Dermis blood vessel endothelial cell (primary cell): Measurements from ENCODE around the gene RND2. TPM values are rescaled to one million over a fixed set of nuclear protein-coding genes. Genes with fewer than 3 reads are reported as not detected.
"Not testable (repeated sequence)": the region's sequence is repeated elsewhere in the genome, so short reads cannot be mapped to it uniquely, and the experiment has no call there.

ENCODE experiments used
- DNase-seq: peaks from one replicate; pipeline ENCODE4 v3.0.0; 2010
- total RNA-seq: library from RNA; depleted of rRNA; stranded (reverse); fragments of >200 nt; gene quantifications from 2 replicates; pipeline ENCODE4 v1.2.3, GENCODE V29; 2014

Gene RND2, protein sequence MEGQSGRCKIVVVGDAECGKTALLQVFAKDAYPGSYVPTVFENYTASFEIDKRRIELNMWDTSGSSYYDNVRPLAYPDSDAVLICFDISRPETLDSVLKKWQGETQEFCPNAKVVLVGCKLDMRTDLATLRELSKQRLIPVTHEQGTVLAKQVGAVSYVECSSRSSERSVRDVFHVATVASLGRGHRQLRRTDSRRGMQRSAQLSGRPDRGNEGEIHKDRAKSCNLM
- total RNA-seq = 0.14 and 0.17 TPM in 2 replicates

DNA sequence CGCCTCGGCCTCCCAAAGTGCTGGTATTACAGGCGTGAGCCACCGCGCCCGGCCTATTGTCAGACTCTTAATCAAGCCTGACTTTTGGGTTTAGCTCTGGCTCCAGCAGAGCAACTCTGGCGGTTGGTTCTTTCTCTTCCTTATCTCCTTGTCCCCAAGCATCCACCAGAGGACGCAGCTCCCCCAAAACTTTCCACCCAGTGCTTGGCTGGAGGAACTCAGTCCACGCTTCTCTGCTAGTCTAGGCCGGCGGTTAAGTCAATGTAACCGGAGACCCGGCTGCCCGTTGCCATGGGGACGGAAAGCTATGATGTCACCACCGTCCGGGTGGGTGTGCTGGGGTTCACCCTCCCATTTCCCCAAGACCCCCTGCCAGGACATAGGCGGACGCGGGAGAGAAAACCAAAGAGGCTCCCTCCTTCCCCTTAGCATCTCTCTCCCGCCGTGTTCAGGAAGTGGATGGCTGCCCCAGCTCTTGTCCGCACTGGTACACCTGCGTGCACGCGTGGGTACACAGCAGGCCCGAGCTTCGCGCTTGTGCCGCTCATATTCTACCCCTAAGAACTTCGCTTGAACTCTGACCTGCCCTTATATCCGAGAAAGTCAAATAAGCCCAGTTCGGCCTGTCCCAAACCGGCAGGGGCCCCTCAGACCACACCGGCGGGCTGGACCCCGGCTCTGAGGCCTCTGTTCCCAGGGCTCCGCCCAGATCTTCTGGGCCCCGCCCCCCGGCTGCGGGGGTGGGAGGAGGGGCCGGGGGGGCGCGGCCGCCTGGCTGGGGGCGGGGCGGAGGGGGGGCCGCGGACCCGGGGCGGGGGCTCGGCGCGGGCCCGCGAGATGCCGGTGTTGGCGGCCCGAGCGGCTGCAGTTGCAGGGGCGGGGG is at the start of gene RND2:
Gene RND2 (plus strand): TSS at position 825 of the 883 bp plus-strand sequence. CDS start 117 bp downstream, outside the sequence.
- peak; percentile 97 for DNase-seq

DNA sequence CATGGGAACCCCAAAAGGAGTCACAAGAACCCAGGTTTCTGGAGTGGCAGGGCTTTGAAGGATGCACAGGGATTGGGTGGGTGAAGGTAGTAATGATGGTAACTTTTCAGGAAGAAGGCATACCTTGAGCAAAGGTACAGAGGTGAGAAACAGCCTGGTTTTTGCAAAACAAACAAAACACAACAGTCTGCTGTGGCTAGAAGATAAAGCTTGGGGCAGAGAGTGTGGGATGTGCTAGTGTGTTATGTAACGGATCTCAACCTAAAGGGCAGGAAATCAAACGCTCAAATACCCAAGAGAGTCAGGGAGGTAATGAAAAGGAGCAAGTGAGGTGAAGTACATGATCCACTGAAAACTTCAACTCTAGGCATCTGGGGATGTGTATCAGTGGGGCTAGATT is 49.8 kb upstream of the RND2 start:
- no peak for DNase-seq

DNA sequence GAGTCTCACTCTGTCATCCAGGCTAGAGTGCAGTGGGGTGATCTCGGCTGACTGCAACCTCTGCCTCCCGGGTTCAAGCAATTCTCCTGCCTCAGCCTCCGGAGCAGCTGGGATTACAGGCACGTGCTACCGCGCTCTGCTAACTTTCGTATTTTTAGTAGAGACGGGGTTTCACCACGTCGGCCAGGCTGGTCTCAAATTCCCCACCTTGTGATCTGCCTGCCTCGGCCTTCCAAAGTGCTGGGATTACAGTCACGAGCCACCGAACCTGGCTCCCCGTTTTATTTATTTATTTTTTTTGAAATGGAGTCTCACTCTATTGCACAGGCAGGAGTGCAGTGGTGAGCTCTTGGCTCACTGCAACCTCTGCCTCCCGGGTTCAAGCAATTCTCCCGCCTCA is 49.3 kb upstream of the RND2 start:
- DNase-seq = not testable (repeated sequence)

DNA sequence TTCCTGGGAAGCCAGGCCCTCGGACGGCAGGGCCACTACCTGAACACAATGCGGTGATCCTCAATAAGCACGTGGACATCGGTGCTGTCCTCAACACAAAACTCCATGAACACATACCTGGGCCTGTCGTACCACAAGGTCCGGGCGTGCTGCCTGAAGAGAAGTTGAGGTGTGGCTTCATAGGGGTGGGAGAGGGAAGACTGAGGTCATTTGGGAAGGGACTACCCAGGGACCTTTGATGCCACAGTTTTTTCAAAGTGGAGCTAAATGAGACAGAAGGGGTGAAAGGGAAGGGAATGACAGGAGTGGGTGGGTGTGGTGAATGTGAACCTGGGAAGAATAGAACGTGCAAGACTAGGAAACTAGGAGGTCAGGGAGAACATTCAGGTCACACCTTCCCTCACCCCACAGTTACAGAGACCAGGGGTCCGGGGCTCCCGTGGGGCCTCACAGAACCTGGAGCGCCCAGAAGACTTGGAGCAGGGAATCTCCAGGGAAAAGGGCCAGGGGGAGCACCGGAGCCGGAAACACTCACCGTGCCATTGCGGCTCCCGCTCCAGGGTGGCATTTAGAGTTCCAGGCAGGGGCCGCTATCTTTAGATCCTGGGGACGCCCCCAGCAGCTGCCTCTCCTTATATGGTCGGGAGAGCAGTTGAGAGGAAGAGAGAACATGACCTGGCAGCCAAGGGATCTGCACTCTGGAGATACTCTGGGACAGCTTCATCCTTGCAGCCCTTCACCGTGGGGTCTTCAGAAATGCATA is 45.3 kb upstream of the RND2 start, which contains the start of gene PTGES3L:
Gene PTGES3L (minus strand): TSS at position 570 of the 763 bp plus-strand sequence. CDS start 27 bp downstream, at position 543.
- DNase-seq = peak; percentile 58

DNA sequence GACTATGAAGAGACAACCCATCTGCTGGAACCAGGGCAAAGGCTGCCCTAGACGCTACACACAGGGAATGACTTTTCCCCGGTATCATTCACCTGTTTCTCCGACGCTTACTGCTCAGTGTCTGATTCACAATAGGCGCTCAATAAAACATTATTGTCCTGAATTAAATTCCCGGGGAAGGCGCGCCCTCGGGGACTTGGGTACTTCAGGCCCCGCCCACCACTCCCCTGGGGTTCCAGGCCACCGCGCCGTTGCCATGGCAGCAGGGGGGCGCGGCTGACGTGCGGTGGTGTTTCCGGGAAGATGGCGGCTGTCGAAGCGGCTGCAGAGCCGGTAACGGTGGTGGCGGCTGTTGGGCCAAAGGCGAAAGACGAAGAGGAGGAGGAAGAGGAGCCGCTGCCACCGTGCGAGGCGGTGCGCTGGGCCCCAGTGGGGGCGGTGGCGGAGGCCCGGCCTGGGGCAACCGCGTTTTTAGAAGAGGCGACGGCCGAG is 44.7 kb upstream of the RND2 start, which contains the start of gene RUNDC1:
Gene RUNDC1 (plus strand): TSS at position 292 of the 492 bp plus-strand sequence. CDS start 12 bp downstream, at position 304.
- DNase-seq = peak; percentile 89

DNA sequence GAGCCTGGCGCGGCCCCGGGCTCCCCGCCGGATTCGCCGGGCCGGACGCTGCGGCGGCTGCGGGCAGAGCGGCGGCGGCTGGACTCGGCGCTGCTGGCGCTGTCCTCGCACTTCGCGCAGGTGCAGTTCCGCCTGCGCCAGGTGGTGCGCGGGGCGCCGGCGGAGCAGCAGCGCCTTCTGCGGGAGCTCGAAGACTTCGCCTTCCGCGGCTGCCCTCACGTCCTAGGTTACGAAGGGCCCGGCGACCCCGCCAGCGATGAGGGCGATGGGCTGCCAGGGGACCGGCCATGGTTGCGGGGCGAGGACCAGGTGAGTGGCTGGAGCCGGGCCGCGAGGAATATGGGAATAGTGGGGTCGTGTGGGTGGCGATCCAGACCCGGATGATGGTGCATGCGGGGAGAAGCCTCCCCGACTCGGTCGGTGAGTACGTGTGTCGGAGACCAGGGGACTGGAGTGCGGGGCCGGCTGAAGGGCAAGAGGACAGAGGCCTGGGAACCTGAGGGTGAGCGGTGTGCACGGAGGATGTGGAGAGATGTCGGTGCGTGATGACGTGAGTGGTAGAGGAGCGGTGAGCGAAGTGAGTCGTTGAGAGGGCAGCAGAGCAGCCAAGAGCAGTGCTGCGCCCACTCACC is 44.1 kb upstream of the RND2 start:
- peak; percentile 71 for DNase-seq

DNA sequence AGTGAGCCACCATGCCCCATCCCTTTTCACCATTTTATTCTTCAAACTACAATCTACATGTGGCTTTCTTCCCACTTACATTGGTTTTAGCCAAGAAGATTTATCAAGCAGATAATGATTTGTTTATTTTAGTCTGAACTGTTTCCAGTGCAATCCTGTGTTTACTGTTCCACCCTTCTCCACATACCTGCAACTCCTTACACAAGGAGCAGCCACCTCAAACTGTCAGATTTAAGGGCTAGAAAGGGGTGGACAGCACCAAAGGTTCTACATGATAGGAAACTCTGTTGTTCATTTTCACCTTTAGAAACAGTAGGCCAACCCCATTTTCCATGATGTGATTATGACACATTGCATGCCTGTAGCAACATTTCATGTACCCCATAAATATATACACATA is 42.8 kb upstream of the RND2 start:
- DNase-seq = no peak

DNA sequence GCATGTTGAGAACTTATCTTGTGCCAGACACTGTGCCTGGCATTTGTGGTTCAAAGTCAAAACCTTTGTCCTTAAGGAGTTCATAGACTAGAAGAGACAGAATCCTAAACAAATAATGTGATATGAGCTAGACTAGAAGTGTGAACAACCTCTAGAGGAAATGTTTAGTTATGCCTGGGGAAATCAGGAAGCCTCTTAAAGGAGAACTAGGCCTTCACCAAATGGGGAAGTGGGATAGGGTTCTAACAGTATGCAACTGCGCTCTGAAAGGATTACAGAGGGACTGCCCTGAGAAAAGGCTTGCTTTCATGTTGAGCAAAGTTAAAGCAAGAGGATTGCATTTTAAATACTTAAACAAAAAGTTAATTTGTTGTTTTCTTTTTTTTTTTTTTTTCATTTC is 39.8 kb upstream of the RND2 start:
- DNase-seq = peak; percentile 24

DNA sequence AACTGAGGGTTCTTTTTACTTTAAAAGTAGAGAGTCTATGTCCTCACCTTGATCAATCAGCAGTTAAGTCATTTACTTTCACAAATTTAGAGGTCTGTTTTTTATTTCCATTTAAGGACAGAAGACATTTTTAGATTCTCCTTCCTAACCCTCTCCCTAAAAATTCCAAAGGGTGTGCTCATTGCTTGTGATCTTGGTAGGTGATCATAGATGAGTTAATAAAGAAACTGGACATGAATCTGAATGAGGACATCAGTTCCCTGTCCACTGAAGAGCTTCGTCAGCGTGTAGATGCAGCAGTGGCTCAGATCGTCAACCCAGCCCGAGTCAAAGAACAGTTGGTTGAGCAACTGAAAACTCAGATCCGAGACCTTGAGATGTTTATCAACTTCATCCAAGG is 35.9 kb upstream of the RND2 start:
- DNase-seq = no peak

DNA sequence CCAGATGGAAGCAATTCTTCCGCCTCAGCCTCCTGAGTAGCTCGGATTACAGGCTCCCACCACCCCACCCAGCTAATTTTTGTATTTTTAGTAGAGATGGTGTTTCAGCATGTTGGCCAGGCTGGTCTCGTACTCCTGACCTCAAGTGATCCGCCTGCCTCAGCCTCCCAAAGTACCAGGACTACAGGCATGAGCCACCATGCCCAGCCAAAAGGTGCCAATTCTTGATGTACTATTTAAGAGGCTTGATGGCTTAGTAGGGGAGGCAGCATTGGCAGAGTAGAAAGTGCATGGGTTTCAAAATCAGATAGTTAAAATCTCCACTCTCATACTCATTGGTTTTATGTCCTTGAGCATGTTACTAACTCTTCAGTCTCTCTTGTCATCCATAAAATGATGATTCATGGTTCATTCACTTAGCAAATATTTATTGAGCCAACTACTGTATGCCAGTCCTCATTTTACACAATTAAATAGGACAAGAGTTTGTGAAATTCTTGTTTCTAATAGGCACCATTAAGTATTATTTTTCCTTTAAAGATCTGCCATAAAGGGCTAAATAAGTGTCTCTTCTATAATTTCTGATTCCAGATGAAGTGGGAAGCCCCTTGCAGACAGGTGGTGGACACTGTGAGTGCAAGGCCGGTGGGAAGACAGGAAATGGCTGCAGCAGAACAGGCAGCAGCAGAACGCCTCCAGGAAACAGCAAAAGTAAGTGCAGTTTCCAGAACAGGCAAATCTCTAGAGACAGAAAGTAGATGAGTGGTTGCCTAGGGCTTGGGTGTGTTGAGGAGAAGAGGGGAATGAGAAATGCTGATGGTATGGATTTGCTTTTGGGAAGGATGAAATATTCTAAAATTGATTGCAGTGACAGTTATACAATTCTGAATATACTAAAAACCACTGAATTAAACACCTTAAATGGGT is 35.0 kb upstream of the RND2 start:
- DNase-seq = no peak

DNA sequence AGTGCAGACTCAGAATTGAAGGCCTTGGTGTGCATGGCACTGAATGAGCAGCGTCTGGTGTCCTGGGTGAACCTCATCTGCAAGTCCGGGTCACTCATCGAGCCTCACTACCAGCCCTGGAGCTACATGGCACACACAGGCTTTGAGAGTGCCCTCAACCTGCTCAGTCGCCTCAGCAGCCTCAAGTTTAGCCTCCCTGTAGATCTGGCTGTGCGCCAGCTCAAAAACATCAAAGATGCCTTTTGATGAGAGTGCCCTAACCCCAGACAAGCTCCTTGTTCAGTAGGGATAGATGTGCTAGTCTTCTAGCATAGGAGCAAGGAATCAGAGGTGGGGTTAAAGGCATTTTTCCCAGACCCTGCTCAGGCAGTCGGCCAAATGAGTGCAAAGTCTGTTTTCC is 33.6 kb upstream of the RND2 start:
- no peak for DNase-seq

DNA sequence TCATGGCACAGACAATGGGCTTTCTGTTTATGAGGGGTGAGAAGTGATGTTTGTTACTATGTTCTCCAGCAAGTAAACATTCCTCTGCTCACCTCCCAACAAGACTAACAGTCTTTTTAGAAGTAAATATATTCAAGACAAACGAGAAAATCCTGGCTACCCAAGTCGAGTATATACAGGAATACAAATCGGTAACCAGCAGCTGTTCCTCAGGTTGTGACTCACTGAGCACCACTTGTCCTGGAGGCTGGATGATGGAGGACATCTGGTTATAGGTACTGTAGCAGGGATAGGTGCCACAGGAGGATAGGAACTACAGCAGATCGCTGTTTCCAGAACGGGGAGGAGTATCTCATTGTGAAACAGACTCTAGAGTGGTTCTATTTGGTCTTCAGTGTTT is 32.2 kb upstream of the RND2 start:
- no peak for DNase-seq

DNA sequence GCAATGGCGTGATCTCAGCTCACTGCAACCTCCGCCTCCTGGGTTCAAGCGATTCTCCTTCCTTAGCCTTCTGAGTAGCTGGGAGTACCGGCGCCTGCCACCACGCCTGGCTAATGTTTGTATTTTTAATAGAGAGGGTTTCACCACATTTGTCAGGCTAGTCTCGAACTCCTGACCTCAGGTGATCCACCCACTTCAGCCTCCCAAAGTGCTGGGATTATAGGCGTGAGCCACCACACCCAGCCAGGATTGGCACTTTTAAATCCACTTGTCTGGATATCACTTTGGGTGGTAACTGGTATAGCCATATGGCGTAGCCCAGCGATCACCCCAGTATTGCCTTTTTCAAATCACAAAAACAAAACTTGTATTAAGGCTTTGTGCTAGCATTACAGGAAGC is 31.1 kb upstream of the RND2 start:
- DNase-seq = not testable (repeated sequence)

DNA sequence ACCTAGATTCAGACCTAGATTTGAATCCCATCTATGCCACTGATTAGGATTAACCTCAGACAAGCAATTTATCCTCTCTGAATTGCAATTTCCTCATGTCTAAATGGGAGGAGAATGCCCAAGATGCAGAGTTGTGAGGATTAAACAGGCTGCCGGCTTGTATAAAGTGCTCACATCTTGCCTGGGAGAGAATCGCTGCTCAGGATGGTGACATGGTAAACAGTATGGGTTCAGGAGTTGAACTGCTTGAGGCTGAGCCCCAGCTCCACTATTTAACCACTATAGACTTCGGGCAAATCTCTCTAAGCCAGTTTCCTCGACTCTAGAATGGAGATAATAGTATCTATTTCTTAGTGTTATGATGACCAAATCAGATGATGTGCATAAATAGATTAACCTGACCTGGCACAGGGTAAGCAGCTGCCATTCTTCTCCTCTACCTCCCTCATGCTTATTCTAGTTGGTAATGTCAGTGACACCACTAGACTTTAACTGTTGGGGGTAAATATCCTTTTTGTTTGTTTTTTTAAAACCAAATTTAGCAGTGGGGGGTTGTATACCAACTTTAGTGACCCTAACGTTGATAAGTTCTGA is 27.5 kb upstream of the RND2 start:
- no peak for DNase-seq

DNA sequence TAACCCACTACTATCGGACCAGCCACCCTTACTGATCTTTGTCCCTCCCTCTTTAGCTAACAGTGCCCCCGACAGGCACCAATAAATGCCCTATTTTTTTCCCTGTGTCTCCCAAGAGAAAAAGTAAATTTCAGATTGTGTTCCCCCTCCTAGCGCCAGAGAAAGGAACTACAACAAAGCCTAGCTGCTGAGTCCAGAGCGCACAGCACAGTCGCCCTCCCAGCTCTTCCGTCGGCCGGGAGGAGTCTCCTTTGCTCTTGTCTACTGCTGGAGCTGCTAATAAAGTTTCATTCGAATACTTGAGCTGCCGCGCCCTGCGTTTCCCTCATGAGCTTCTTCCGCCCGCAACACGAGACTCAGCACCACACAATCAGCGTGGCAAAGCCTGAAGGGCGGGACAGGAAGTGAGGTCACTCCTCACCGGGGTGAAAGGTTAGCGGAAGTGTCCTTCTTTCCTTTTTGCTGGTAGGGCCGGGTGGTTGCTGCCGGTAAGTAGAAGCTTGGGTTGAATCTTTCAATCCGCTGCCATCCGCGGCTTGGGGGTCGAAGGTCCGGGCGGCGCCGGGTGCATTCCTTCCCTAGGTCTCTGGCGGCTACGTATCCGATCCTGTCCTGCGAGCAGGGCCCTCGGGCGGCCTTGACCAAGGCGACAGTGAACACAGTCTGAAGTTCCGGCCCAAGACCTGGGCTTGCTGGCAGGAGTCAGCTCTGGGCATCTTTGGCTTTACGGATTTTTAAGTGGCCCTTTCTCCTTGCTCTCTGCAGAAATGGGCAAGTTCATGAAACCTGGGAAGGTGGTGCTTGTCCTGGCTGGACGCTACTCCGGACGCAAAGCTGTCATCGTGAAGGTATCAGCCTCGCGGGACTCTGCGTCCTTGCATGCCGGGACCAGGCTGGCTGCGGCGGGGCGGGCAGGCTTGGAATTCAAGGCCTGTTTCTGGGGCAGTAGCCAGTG is 26.8 kb upstream of the RND2 start, which contains the start of gene RPL27:
Gene RPL27 (plus strand): TSS at position 436 of the 955 bp plus-strand sequence. CDS start 332 bp downstream, at position 768.
- DNase-seq = peak; percentile 100

DNA sequence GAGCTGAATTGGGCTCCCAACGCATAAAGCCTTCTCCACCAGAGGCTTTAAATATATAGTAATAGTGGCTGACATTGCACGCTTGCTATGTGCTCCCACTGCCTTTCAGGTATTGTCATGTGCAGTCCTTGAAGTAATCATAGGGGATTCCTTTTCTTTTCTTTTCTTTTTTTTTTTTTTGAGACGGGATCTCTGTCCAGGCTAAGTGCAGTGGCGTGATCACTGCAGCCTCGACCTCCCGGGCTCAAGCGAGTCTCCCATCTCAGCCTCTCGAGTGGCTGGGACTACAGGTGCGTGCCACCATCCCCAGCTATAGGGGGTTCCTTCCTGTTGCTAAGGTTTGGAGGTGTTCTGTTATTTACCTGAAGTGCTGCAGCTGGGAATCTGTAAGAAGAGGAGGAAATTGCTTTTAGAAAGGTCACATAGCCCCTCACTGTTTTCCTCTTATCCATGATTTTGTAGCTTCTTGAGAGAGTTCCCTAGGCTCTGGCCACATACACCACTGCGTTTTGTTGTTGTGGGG is 26.0 kb upstream of the RND2 start:
- DNase-seq = no peak

DNA sequence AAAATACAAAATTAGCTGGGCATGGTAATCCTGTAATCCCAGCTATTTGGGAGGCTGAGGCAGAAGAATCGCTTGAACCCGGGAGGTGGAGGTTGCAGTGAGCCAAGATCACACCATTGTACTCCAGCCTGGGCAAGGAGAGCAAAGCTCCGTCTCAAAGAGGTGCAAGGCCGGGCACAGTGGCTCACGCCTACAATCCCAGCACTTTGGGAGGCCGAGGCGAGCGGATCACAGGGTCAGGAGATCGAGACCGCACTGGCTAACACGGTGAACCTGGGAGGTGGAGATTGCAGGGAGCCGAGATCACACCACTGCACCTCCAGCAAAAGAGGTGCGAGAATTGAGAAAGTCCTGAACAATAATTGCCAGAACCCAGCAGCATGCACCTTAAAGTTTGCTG is 24.1 kb upstream of the RND2 start:
- DNase-seq = not testable (repeated sequence)

DNA sequence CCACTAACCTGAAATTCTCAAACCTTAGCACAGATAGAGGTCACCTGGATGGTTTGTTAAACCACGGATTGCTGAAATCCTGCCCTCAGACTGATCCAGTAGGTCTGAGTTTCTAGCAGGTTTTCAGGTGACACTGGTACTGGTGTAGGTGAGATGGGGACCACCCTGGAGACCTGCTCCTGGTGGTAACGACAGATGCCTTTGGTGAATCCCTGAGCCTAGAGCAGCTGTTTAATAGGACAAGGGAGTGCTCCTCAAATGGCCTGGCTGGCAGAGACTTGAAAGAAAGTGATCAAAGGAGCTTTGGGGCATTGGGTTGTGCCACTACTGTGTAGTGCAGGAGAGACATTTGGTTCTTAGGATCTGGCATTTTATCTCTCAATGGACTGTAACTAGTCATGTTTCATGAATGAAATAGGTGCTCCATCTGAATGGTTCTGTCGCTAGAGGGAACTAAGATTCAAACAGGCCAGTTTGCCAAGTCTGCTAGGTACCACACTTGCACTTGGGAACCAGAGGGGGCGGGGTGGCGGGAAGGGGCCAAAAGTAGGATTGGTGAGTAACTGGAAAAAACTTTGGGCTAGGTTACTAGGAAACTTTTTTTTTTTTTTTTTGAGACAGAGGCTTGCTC is 21.4 kb upstream of the RND2 start:
- no peak for DNase-seq
